Measurements from ENCODE around the gene TMEM140.

Gene TMEM140

GRCh38 chr7:135197906-135198655 is 50.2 kb downstream of the TMEM140 start:
- DNase-seq = no peak

DNA sequence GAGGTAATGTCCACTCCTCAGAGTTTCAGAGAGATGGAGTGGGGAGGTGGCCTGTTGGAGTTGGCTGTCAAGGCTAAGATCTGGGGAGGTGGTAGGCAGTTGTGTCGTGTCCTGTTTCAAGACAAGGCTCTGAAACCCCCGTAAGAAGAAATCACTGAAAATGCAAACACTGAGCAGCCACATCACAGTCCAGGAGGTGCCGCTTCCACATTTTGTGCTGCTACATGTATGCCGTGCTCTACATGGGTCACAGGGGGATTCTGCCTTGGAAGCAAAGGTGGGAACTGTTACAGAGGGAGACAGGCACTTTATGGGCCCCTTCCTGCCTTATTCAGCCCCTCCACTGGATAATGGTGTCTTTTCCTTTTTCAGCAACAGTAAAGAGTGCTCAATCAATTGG is 51.6 kb downstream of the TMEM140 start:
- no peak for DNase-seq

GRCh38 chr7:135200821-135201331 is 53.0 kb downstream of the TMEM140 start:
- DNase-seq = no peak

DNA sequence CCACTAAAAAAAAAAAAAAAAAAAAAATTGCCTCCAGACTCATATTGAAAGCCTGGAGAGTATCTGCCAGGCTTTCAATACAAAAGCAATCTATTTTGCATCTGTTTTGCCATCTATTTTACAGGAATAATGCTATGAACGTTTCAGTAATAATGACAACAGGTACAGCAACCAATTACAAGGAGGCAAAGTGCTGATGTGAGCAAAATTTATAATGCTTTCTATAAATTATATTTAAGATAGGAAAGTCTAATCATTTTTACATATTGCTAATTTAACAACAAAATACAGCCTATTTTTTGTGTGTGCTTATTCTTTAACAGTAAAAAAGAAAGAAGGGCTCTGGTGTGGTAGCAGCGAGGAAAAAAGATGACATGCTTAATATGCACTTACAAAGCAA is 53.5 kb downstream of the TMEM140 start:
- DNase-seq = no peak

DNA sequence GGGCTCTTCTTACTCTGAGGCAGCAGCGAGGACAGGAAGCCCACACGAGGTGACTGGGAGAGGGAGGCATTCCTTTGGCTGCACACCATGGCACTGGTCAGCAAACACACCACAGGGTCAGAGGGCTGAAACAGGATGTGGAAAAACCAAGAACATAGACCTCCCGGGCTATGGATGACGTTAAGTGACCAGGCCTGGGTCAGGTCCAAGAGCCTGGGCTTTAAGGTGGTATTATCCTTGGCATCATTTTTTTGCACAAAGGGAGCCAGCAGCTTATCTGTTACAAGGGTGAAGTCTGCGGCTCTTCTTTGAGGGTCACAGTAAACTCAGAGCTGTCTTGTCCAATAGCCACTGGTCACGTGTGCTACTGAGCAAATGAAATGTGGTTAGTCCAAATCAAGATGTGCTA is 56.5 kb downstream of the TMEM140 start:
- DNase-seq = no peak

GRCh38 chr7:135204876-135205275 is 57.0 kb downstream of the TMEM140 start:
- no peak for DNase-seq

- DNase-seq = no peak
Measured at GRCh38 chr7:135205850-135206249, 58.0 kb downstream of the TMEM140 start.

- DNase-seq = no peak
Measured at GRCh38 chr7:135206941-135207391, 59.1 kb downstream of the TMEM140 start.

DNA sequence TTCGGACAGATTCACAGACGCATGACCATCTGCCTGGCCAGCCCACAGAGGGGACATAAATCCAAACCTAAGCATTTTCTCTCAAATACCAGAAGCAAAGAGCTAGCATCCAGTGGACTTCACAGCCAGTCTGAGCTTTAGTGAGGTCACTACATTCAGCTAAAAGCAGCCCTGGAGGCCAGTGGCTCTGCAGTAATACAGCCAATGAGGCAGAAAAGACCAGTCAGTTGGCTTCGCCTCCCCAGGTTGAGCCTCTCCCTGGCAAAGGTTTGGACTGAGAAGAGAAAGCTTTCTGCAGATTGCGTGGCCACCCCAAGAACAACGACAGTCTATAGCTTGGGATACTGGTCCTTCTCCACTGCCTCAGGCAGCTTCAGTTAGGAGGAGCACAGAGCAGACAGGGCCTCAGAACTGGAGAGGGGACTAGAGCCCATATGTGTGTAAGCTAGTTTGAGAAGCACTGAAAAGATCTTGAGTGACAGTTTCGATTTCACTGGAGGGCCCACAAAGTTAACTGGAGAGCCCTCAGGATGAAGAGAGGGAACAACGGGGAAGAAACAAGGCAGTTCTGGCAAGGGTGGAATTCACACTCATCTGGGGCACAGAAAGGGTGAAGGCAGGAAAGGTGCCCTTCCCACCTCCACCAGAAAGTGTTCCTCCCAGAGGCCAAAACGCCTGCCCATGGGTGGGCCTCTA is 59.7 kb downstream of the TMEM140 start:
- no peak for DNase-seq

DNA sequence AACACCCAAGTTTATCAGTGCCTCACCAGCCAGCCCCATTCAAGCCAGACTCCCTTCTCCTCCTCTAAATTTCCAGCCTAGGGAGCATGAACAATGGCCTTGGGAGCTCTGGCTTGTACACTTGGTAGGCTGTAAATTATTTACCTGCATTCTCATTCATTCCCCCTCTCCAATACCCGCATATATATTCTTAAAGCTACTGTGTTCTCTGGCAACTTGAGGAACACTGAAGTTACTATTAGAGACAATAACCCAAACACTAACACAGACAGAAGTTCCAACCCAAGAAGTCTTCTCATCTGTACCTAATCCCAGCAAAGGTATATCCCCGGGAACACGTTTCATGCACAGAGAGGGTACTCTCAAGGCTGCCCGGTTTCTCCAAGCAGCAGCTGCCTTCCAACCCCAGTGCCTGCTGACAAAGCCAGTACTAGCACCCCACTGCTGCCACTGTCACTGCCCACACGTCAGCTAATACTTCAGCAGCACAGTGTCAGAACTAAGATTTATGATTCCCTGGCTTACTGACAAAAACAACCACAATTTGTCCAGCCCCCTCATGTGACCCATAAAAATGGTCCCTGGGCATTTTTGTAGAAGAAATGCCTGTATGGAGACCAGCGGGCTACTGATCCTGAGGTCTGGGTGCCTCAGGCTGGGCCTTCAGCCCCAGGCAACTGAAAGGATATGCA is 60.4 kb downstream of the TMEM140 start:
- no peak for DNase-seq

- no peak for DNase-seq
Measured at GRCh38 chr7:135209225-135209834, 61.5 kb downstream of the TMEM140 start.

GRCh38 chr7:135210888-135211178 is 63.0 kb downstream of the TMEM140 start:
- DNase-seq = no peak

DNA sequence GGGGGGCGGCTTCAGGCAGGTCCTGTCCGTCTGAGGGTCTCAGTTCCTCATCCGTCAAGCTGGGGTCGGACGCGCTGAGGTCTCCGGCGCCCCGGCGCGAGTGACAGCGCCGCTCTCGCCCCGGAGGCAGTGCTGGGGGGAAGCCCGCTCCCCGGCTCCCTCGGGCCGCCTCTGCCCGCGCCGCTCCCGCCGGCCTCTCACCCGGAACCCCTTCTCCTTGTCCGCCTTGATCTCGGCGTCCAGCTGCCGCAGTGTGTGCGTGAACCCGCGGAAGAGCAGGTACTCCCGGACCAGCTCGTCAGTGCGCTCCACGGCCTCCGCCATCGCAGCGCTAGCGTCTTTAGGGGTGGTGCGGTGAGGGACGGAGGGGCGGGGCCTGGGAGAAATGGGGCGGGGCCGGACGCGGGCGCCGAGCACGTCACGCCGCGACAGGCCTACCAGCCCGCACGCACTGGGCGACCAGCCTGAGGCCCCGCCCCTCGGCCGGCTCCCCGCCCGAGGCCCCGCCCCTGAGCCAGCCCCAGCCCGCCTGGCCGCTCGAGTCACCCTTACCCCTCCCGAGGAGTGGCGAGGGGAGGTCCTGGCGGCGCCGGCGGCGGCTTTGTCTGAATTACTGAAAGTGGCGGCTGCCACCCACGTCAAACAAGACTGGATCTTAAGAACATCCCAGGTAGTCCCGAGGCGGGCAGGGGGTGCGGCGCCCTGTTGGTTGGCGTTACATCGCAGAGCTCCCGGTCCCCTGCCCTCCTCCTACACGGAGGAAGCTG is 63.5 kb downstream of the TMEM140 start, which contains the start of gene WDR91:
TSS of gene WDR91 (minus strand) at position 348 of the 767 bp plus-strand sequence. CDS start at position 324, 24 bp downstream.
- peak; percentile 98 for DNase-seq

DNA sequence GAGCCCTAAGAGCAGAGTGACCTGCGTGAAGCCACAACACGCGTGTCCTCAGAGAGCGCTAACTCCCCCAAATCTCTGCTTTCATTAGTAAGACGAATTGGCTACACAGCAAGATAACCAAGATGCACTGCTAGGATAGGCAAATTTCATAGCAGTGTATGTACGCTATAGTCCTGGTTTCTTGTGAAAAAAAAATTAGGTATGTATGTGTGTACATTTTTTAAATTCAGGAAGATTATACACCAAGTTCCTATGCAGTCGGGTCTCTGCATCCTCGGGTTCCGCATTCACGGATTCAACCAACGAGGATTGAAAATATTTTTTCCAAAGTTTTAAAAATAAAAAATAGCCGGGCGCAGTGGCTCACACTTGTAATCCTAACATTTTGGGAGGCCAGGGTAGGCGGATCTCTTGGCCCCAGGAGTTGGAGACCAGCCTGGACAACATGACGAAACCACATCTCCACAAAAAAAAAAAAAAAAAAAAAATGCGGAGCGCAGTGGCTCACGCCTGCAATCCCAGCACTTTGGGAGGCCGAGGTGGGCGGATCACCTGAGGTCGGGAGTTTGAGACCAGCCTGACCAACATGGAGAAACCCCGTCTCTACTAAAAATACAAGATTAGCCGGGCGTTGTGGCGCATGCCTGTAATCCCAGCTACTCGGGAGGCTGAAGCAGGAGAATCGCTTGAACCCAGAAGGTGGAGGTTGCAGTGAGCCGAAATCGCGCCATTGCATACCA is 64.2 kb downstream of the TMEM140 start:
- DNase-seq = peak; percentile 54

DNA sequence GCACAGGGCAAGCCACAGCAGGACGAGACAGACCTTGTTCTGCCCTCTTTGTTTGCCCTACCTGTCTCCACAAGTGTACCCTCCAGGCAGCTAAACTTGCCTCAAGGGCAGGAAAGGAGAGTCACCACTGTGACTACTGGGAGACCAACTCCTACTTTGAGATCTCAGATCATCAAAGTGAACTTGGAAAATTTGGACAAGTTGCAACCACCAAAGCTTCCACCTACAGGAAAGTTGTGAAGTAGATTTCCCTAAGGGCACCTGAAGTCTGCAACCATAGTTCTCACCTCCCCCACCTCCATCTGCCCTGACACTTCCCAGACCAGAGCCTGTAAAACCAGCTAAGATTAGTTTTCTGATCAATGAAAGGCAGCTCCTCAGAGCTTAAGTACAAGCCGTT is 66.0 kb downstream of the TMEM140 start:
- no peak for DNase-seq

GRCh38 chr7:135215180-135215579 is 67.3 kb downstream of the TMEM140 start:
- no peak for DNase-seq

- no peak for DNase-seq
Measured at GRCh38 chr7:135215698-135216097, 67.8 kb downstream of the TMEM140 start.
